IMR-90 (cell line): ENCODE data around the gene RAB3IL1. TPM values are rescaled to one million over a fixed set of nuclear protein-coding genes. Genes with fewer than 3 reads are reported as not detected.

Experiments
- ATAC-seq: fragments of 200-7000 bp; cut with Tn5 transposase; 2 replicates; pipeline ENCODE4 v1.9.1; 2020; ENCODE audit warnings: low read depth, mild to moderate bottlenecking, moderate library complexity
- BruUV-seq: library from RNA; stranded (reverse); fragments of 400-500 nt; replicated peaks from 2 replicates; lab custom pipeline; 2021; lab: Mats Ljungman, UMichigan
- CTCF ChIA-PET: fragments of 300-600 bp; formaldehyde crosslinking; extraction: SDS; loops from one replicate; lab custom pipeline; 2021; ENCODE audit warnings: antibody characterized with exemption; lab: Yijun Ruan, JAX
- POLR2A ChIA-PET: fragments of 300-600 bp; sonication (Branson Sonifier 250); formaldehyde crosslinking; loops from one replicate; lab custom pipeline; 2022; ENCODE audit warnings: antibody characterized with exemption; ENCODE audit not compliant: unreplicated experiment; lab: Charles Lee
- DNase-seq: peaks from one replicate; pipeline ENCODE4 v3.0.0; 2013
- H2AFZ ChIP-seq: replicated peaks from 2 replicates; pipeline ENCODE3; 2013; ENCODE audit warnings: low read length, mild to moderate bottlenecking; ENCODE audit not compliant: poor library complexity
- H2AK5ac ChIP-seq: 2 replicates; pipeline ENCODE4 v1.6.1; 2013; ENCODE audit warnings: low read depth, low read length, inconsistent platforms
- H2AK9ac ChIP-seq: replicated peaks from 2 replicates; pipeline ENCODE3; 2013; ENCODE audit warnings: mild to moderate bottlenecking, low read depth, low read length, moderate library complexity; ENCODE audit not compliant: poor library complexity
- H2BK120ac ChIP-seq: 2 replicates; pipeline ENCODE4 v1.6.1; 2013; ENCODE audit warnings: low read depth, low read length, inconsistent platforms
- H2BK15ac ChIP-seq: 3 replicates; pipeline ENCODE4 v1.6.1; 2013; ENCODE audit warnings: low read depth, low read length, inconsistent platforms
- H2BK20ac ChIP-seq: 2 replicates; pipeline ENCODE4 v1.6.1; 2013; ENCODE audit warnings: low read depth, mild to moderate bottlenecking, inconsistent platforms, low read length, moderate library complexity
- H2BK5ac ChIP-seq: 2 replicates; pipeline ENCODE4 v1.6.1; 2013; ENCODE audit warnings: mild to moderate bottlenecking, low read depth, low read length, inconsistent platforms; ENCODE audit not compliant: poor library complexity, severe bottlenecking
- H3K14ac ChIP-seq: replicated peaks from 2 replicates; pipeline ENCODE4 v1.6.1; 2013; ENCODE audit warnings: low read depth, low read length, inconsistent platforms
- H3K18ac ChIP-seq: 2 replicates; pipeline ENCODE4 v1.6.1; 2013; ENCODE audit warnings: low read depth, low read length, control low read depth
- H3K23ac ChIP-seq: 2 replicates; pipeline ENCODE4 v1.6.1; 2013; ENCODE audit warnings: low read depth, low read length, inconsistent platforms
- H3K27ac ChIP-seq: 2 replicates; pipeline ENCODE4 v1.5.1; 2013; ENCODE audit warnings: mild to moderate bottlenecking, control low read depth, low read length; ENCODE audit not compliant: insufficient read depth
- H3K27me3 ChIP-seq: 2 replicates; pipeline ENCODE4 v1.6.1; 2013; ENCODE audit warnings: low read length; ENCODE audit not compliant: control insufficient read depth, insufficient read depth
- H3K36me3 ChIP-seq: 2 replicates; pipeline ENCODE4 v1.6.1; 2013; ENCODE audit warnings: low read length, mixed read lengths; ENCODE audit not compliant: control insufficient read depth, insufficient read depth
- H3K4ac ChIP-seq: 2 replicates; pipeline ENCODE4 v1.6.1; 2013; ENCODE audit warnings: low read depth, low read length, inconsistent platforms
- H3K4me1 ChIP-seq: 2 replicates; pipeline ENCODE4 v1.6.1; 2013; ENCODE audit warnings: low read length, mixed read lengths; ENCODE audit not compliant: control insufficient read depth, insufficient read depth
- H3K4me2 ChIP-seq: 2 replicates; pipeline ENCODE4 v1.6.1; 2013; ENCODE audit warnings: low read depth, mild to moderate bottlenecking, control low read depth, low read length, moderate library complexity
- H3K4me3 ChIP-seq: 2 replicates; pipeline ENCODE4 v1.5.1; 2013; ENCODE audit warnings: low read depth, mild to moderate bottlenecking, control low read depth, low read length, moderate library complexity; ENCODE audit not compliant: insufficient read depth
- H3K56ac ChIP-seq: 2 replicates; pipeline ENCODE4 v1.6.1; 2013; ENCODE audit warnings: low read length, inconsistent platforms; ENCODE audit not compliant: insufficient read depth; ENCODE audit errors: extremely low read depth
- H3K79me1 ChIP-seq, 2 experiments: 2 replicates each; pipeline ENCODE4 v1.6.1; 2013; ENCODE audit warnings: low read length in 2 of 2, inconsistent platforms in 1 of 2, low read depth in 1 of 2
- H3K9ac ChIP-seq: 2 replicates; pipeline ENCODE4 v1.6.1; 2013; ENCODE audit warnings: low read depth, low read length, control low read depth
- H3K9me1 ChIP-seq: 2 replicates; pipeline ENCODE4 v1.6.1; 2013; ENCODE audit warnings: low read length, inconsistent platforms; ENCODE audit not compliant: insufficient read depth
- H3K9me3 ChIP-seq: 2 replicates; pipeline ENCODE4 v1.6.1; 2013; ENCODE audit warnings: low read length; ENCODE audit not compliant: control insufficient read depth, insufficient read depth
- H4K20me1 ChIP-seq: 2 replicates; pipeline ENCODE4 v1.6.1; 2013; ENCODE audit warnings: low read length, inconsistent platforms; ENCODE audit not compliant: insufficient read depth
- H4K5ac ChIP-seq: 2 replicates; pipeline ENCODE4 v1.6.1; 2013; ENCODE audit warnings: mild to moderate bottlenecking, low read depth, low read length, control low read depth
- H4K8ac ChIP-seq, 2 experiments: 2 replicates each; pipeline ENCODE4 v1.6.1; 2013; ENCODE audit warnings: low read depth in 2 of 2, low read length in 2 of 2, control low read depth in 1 of 2, inconsistent platforms in 1 of 2
- H4K91ac ChIP-seq: 2 replicates; pipeline ENCODE4 v1.6.1; 2013; ENCODE audit warnings: low read depth, low read length, inconsistent platforms; ENCODE audit not compliant: insufficient read depth
- BHLHE40 ChIP-seq: fragments of 150-350 bp; IDR thresholded peaks from 2 replicates; pipeline ENCODE4 v1.6.1; 2016; ENCODE audit warnings: mild to moderate bottlenecking, low read depth, low read length
- CEBPB ChIP-seq: IDR thresholded peaks from 2 replicates; pipeline ENCODE4 v1.6.1; 2012; ENCODE audit warnings: low read depth, low read length, improper control_type of control experiment
- CHD1 ChIP-seq: IDR thresholded peaks from 2 replicates; pipeline ENCODE4 v1.6.1; 2012; ENCODE audit warnings: low read depth, low read length, improper control_type of control experiment
- ELK1 ChIP-seq: fragments of 150-350 bp; IDR thresholded peaks from 2 replicates; pipeline ENCODE4 v1.6.1; 2016; ENCODE audit warnings: low read depth, mild to moderate bottlenecking, low read length, moderate library complexity, borderline replicate concordance
- FOS ChIP-seq: fragments of 150-350 bp; IDR thresholded peaks from 2 replicates; pipeline ENCODE4 v1.6.1; 2016; ENCODE audit warnings: low read depth, low read length
- MAFK ChIP-seq: IDR thresholded peaks from 2 replicates; pipeline ENCODE4 v1.6.1; 2012; ENCODE audit warnings: low read depth, low read length, improper control_type of control experiment
- MAZ ChIP-seq: IDR thresholded peaks from 2 replicates; pipeline ENCODE4 v1.6.1; 2012; ENCODE audit warnings: low read depth, mild to moderate bottlenecking, low read length, improper control_type of control experiment, moderate library complexity, borderline replicate concordance
- MXI1 ChIP-seq: IDR thresholded peaks from 2 replicates; pipeline ENCODE4 v1.6.1; 2012; ENCODE audit warnings: low read depth, mild to moderate bottlenecking, low read length, moderate library complexity, borderline replicate concordance
- NFE2L2 ChIP-seq: fragments of 150-350 bp; IDR thresholded peaks from 2 replicates; pipeline ENCODE4 v1.6.1; 2016; ENCODE audit warnings: low read depth, mild to moderate bottlenecking, low read length
- POLR2A ChIP-seq: IDR thresholded peaks from 2 replicates; pipeline ENCODE4 v1.6.1; 2012; ENCODE audit warnings: mild to moderate bottlenecking, low read depth, low read length
- RAD21 ChIP-seq: IDR thresholded peaks from 2 replicates; pipeline ENCODE4 v1.6.1; 2012; ENCODE audit warnings: low read length, improper control_type of control experiment
- RCOR1 ChIP-seq: IDR thresholded peaks from 2 replicates; pipeline ENCODE4 v1.6.1; 2012; ENCODE audit warnings: mild to moderate bottlenecking, low read length, improper control_type of control experiment; ENCODE audit not compliant: insufficient replicate concordance
- RFX5 ChIP-seq: IDR thresholded peaks from 2 replicates; pipeline ENCODE4 v1.8.0; 2012; ENCODE audit warnings: low read depth, mild to moderate bottlenecking, low read length, moderate library complexity
- SMC3 ChIP-seq: fragments of 150-350 bp; IDR thresholded peaks from 2 replicates; pipeline ENCODE4 v1.6.1; 2016; ENCODE audit warnings: low read depth, mild to moderate bottlenecking, antibody characterized with exemption, low read length, moderate library complexity
- USF2 ChIP-seq: fragments of 150-350 bp; IDR thresholded peaks from 2 replicates; pipeline ENCODE4 v1.6.1; 2017; ENCODE audit warnings: mild to moderate bottlenecking, antibody characterized with exemption, low read length, low read depth
- WGBS, 2 experiments: methylation state at CpG; one replicate each; pipeline versions ENCODE4 v1.1.5 to v1.1.7; 2013; ENCODE audit warnings: missing lambda C conversion rate in 2 of 2; ENCODE audit not compliant: insufficient read length in 1 of 2; ENCODE audit errors: extremely low coverage in 2 of 2; 5-methylcytosine and 5-hydroxymethylcytosine counted together
- dilution Hi-C: fragments of 300-500 bp; cut with HindIII; formaldehyde crosslinking; loops from one replicate; pipeline ENCODE4 v1.14.3; 2018; ENCODE audit warnings: low sequenced_read_pairs; ENCODE audit not compliant: unreplicated experiment
- in situ Hi-C: fragments of 300-500 bp; cut with MboI; formaldehyde crosslinking; loops from 3 replicates; pipeline ENCODE4 v1.14.3; 2019; ENCODE audit warnings: low sequenced_read_pairs, inconsistent platforms, mixed read lengths
- intact Hi-C: fragments of 100-400 bp; cut with micrococcal nuclease; formaldehyde crosslinking; loops from 2 replicates; pipeline ENCODE4 v1.10.0; 2022
- polyA plus RNA-seq, 3 experiments: library from polyadenylated mRNA; depleted of rRNA; stranded (reverse); fragments of >200 nt; gene quantifications; 2 replicates each; pipeline ENCODE4 v1.2.3, GENCODE V29; 2012; ENCODE audit warnings: low replicate concordance in 1 of 3
- total RNA-seq: library from RNA; depleted of rRNA; stranded (reverse); fragments of >200 nt; gene quantifications from 2 replicates; pipeline ENCODE4 v1.2.3, GENCODE V29; 2012
- TF ChIP-seq, protein P1 (sequence below): conservative IDR thresholded peaks from 2 replicates; pipeline ENCODE4 v1.5.1; 2012; ENCODE audit warnings: mild to moderate bottlenecking, low read depth, low read length, improper control_type of control experiment

The RAB3IL1 gene
- total and polyA plus RNA-seq, 2 of the 4 experiments (the other 2 are of a cell fraction) = 0.72 to 1.9 TPM

DNA sequence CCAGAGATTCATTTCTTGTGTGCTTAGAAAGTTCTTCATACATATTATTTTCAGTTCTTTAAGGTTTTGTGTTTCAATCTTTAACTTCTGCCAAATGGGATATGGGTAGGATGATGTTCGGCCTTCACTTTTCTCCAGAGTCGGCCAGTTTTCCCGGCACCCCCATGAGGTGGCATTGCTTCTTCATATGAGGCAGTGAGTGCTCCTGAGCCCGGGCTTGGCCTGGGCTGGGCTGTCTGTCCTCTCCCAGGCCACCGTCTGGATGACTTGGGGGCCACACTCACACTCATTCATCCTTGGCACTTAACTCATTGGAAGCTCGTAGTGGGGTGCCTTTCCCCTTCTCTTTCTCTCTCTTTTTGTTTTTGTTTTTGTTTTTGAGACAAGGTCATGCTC is 65.5 kb downstream of the RAB3IL1 start:
- no peak overlapping the region for H4K8ac ChIP-seq
- dilution Hi-C loops = no loop called here
- peaks cover 53% of the 10 kb centered on the region for H3K36me3 ChIP-seq
- in situ Hi-C loops = loop anchor here (25.0 kb wide), 1 partner anchor 460 kb away; no protein-coding TSS in a partner anchor
- DNase-seq (no peak), ATAC-seq (no peak)
- no peak overlapping the region for H3K18ac ChIP-seq
- H2AK9ac ChIP-seq = no peak overlapping the region
- H4K5ac ChIP-seq = no peak overlapping the region
- TF ChIP-seq MAZ (no peak), MXI1 (no peak), SMC3 (no peak), CHD1 (no peak), RCOR1 (no peak), POLR2A (no peak), USF2 (no peak), ELK1 (no peak), FOS (no peak), NFE2L2 (no peak), BHLHE40 (no peak), MAFK (no peak), CEBPB (no peak), RFX5 (no peak), RAD21 (no peak)
- TF ChIP-seq, protein P1, sequence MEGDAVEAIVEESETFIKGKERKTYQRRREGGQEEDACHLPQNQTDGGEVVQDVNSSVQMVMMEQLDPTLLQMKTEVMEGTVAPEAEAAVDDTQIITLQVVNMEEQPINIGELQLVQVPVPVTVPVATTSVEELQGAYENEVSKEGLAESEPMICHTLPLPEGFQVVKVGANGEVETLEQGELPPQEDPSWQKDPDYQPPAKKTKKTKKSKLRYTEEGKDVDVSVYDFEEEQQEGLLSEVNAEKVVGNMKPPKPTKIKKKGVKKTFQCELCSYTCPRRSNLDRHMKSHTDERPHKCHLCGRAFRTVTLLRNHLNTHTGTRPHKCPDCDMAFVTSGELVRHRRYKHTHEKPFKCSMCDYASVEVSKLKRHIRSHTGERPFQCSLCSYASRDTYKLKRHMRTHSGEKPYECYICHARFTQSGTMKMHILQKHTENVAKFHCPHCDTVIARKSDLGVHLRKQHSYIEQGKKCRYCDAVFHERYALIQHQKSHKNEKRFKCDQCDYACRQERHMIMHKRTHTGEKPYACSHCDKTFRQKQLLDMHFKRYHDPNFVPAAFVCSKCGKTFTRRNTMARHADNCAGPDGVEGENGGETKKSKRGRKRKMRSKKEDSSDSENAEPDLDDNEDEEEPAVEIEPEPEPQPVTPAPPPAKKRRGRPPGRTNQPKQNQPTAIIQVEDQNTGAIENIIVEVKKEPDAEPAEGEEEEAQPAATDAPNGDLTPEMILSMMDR = no peak
- no peak overlapping the region for H4K91ac ChIP-seq
- ChIA-PET POLR2A (no interaction called here), CTCF (no interaction called here)
- H3K4ac ChIP-seq = no peak overlapping the region
- no peak overlapping the region for H3K14ac ChIP-seq
- no peak overlapping the region for H3K4me2 ChIP-seq
- no peak overlapping the region for H2BK15ac ChIP-seq
- no peak overlapping the region for H2BK120ac ChIP-seq
- no peaks in the 10 kb centered on the region for H3K9me3 ChIP-seq
- H2AK5ac ChIP-seq = no peak overlapping the region
- H3K23ac ChIP-seq = no peak overlapping the region
- no peak overlapping the region for H3K27ac ChIP-seq
- no peak overlapping the region for H3K9ac ChIP-seq
- no peaks in the 10 kb centered on the region; a peak in 1 of 4 replicates for H3K79me1 ChIP-seq
- H3K9me1 ChIP-seq = 0 out of 2 replicates have a peak, but pooled peaks cover 3% of the 10 kb centered on the region
- H2BK20ac ChIP-seq = no peak overlapping the region
- H4K20me1 ChIP-seq = peaks cover 7% of the 10 kb centered on the region
- no peaks in the 10 kb centered on the region for H3K4me1 ChIP-seq
- 80% methylated on average over 1 of the region's 6 CpGs; no CpG with 5 or more reads in 1 of the 2 experiments for WGBS, 2 experiments
- no peak overlapping the region for H2AFZ ChIP-seq
- intact Hi-C loops = no loop called here
- H3K56ac ChIP-seq = no peak overlapping the region
- H2BK5ac ChIP-seq = no peak overlapping the region
- no TSS peak for BruUV-seq
- no peaks in the 10 kb centered on the region for H3K27me3 ChIP-seq
- no peak overlapping the region for H3K4me3 ChIP-seq
